ENCODE measurements around the gene SPPL3. TPM values are rescaled to one million over a fixed set of nuclear protein-coding genes. Genes with fewer than 3 reads are reported as not detected.

SPPL3 gene
- total RNA-seq, 2 experiments from 2014 or later = 38.3 to 43.4 TPM

GRCh38 chr12:120922279-120922678 is 18.1 kb upstream of the SPPL3 start:
- POLR2A ChIA-PET = no interaction called here

GRCh38 chr12:120921637-120922036 is 17.5 kb upstream of the SPPL3 start:
- Histone ChIP-seq H3K27ac (ENCODE audit: low read depth in 1 of 2, low read length in 2 of 2) (no peak overlapping the region), H3K36me3 (ENCODE audit: insufficient read depth, low read length) (no peaks in the 10 kb centered on the region), H3K27me3 (ENCODE audit: control insufficient read depth in 1 of 2, insufficient read depth in 2 of 2, low read length in 2 of 2) (peaks cover 0 to 2% of the 10 kb centered on the region in 2 experiments), H3K9me3 (ENCODE audit: control insufficient read depth in 1 of 2, insufficient read depth in 1 of 2, low read length in 2 of 2) (peaks cover 12 to 13% of the 10 kb centered on the region in 2 experiments), H3K4me3 (ENCODE audit: low read length) (no peak overlapping the region), H3K4me1 (ENCODE audit: insufficient read depth, low read length) (no peaks in the 10 kb centered on the region)
- ChIA-PET POLR2A (no interaction called here), CTCF (no interaction called here)
- H3K27me3 Mint-ChIP-seq = no peaks in the 10 kb centered on the region
- DNase-seq = no peak
- peaks cover 8% of the 10 kb centered on the region for H3K9me3 Mint-ChIP-seq
- H3K36me3 Mint-ChIP-seq (ENCODE audit: low read depth) = no peaks in the 10 kb centered on the region
- no peaks in the 10 kb centered on the region for H3K4me1 Mint-ChIP-seq (ENCODE audit: low read depth)
- no peak for TF ChIP-seq CTCF (IDR thresholded peaks at IDR 0.05)
- intact Hi-C loops (cut with DNase I, micrococcal nuclease) = no loop called here
- H3K4me3 Mint-ChIP-seq = no peak overlapping the region
- no peak for ATAC-seq (ENCODE audit: poor library complexity)
- no peak overlapping the region for H3K27ac Mint-ChIP-seq

More at GRCh38 chr12:120922279-120922678, 18.1 kb upstream of the SPPL3 start:
- DNase-seq (no peak), ATAC-seq (ENCODE audit: poor library complexity) (no peak)
- Histone ChIP-seq H3K27ac (ENCODE audit: low read depth in 1 of 2, low read length in 2 of 2) (no peak overlapping the region), H3K4me3 (ENCODE audit: low read length) (no peak overlapping the region), H3K4me1 (ENCODE audit: insufficient read depth, low read length) (no peaks in the 10 kb centered on the region), H3K27me3 (ENCODE audit: control insufficient read depth in 1 of 2, insufficient read depth in 2 of 2, low read length in 2 of 2) (no peaks in the 10 kb centered on the region), H3K36me3 (ENCODE audit: insufficient read depth, low read length) (no peaks in the 10 kb centered on the region), H3K9me3 (ENCODE audit: control insufficient read depth in 1 of 2, insufficient read depth in 1 of 2, low read length in 2 of 2) (peaks cover 10 to 12% of the 10 kb centered on the region in 2 experiments)
- no peaks in the 10 kb centered on the region for H3K4me1 Mint-ChIP-seq (ENCODE audit: low read depth)
- H3K4me3 Mint-ChIP-seq = no peak overlapping the region
- no peaks in the 10 kb centered on the region for H3K27me3 Mint-ChIP-seq
- intact Hi-C loops (cut with DNase I, micrococcal nuclease) = no loop called here
- CTCF ChIA-PET = no interaction called here
- peaks cover 5% of the 10 kb centered on the region for H3K9me3 Mint-ChIP-seq
- H3K27ac Mint-ChIP-seq = no peak overlapping the region
- no peak for TF ChIP-seq CTCF (IDR thresholded peaks at IDR 0.05)
- no peaks in the 10 kb centered on the region for H3K36me3 Mint-ChIP-seq (ENCODE audit: low read depth)

GRCh38 chr12:120920178-120920577 is 16.0 kb upstream of the SPPL3 start:
- H3K27me3 Mint-ChIP-seq = no peaks in the 10 kb centered on the region
- peaks cover 0 to 3% of the 10 kb centered on the region in 2 experiments for H3K27me3 ChIP-seq (ENCODE audit: control insufficient read depth in 1 of 2, insufficient read depth in 2 of 2, low read length in 2 of 2)
- H3K27ac ChIP-seq (ENCODE audit: low read depth in 1 of 2, low read length in 2 of 2) = no peak overlapping the region
- DNase-seq (no peak), ATAC-seq (ENCODE audit: poor library complexity) (no peak)
- H3K4me3 Mint-ChIP-seq = no peak overlapping the region
- intact Hi-C loops (cut with DNase I, micrococcal nuclease) = no loop called here
- no peaks in the 10 kb centered on the region for H3K36me3 ChIP-seq (ENCODE audit: insufficient read depth, low read length)
- H3K27ac Mint-ChIP-seq = no peak overlapping the region
- POLR2A ChIA-PET = no interaction called here
- CTCF ChIA-PET = no interaction called here
- peaks cover 12 to 19% of the 10 kb centered on the region in 2 experiments for H3K9me3 ChIP-seq (ENCODE audit: control insufficient read depth in 1 of 2, insufficient read depth in 1 of 2, low read length in 2 of 2)
- TF ChIP-seq CTCF (IDR thresholded peaks at IDR 0.05) = no peak
- no peaks in the 10 kb centered on the region for H3K4me1 Mint-ChIP-seq (ENCODE audit: low read depth)
- H3K36me3 Mint-ChIP-seq (ENCODE audit: low read depth) = no peaks in the 10 kb centered on the region
- no peak overlapping the region for H3K4me3 ChIP-seq (ENCODE audit: low read length)
- H3K4me1 ChIP-seq (ENCODE audit: insufficient read depth, low read length) = no peaks in the 10 kb centered on the region
- H3K9me3 Mint-ChIP-seq = peaks cover 8% of the 10 kb centered on the region
